MCF 10A (cell line): Measurements from ENCODE around the gene PAX5. TPM values are rescaled to one million over a fixed set of nuclear protein-coding genes. Genes with fewer than 3 reads are reported as not detected.

Experiments
- BruUV-seq: library from RNA; stranded (reverse); fragments of 400-500 nt; replicated peaks from 2 replicates; lab custom pipeline; 2021; lab: Mats Ljungman, UMichigan
- CTCF ChIA-PET: fragments of 300-600 bp; sonication (Branson Sonifier 250); formaldehyde crosslinking; extraction: SDS; loops from one replicate; lab custom pipeline; 2021; ENCODE audit warnings: antibody characterized with exemption, inconsistent platforms; lab: Yijun Ruan, JAX
- POLR2A ChIA-PET: fragments of 300-600, 350-650 bp; sonication (Branson Sonifier 250); formaldehyde crosslinking; extraction: SDS; loops from one replicate; lab custom pipeline; 2020; ENCODE audit warnings: antibody characterized with exemption, inconsistent platforms; lab: Yijun Ruan, JAX
- DNase-seq: peaks from one replicate; pipeline ENCODE4 v3.0.0-alpha.2; 2018; ENCODE audit not compliant: unreplicated experiment
- H3K27ac Mint-ChIP-seq: one replicate; pipeline ENCODE4 v1.8.0; 2022; ENCODE audit warnings: mild to moderate bottlenecking, low read depth, mixed read lengths; ENCODE audit not compliant: unreplicated experiment
- H3K27me3 Mint-ChIP-seq: one replicate; pipeline ENCODE4 v1.8.0; 2022; ENCODE audit warnings: mixed read lengths; ENCODE audit not compliant: insufficient read depth, unreplicated experiment
- H3K36me3 Mint-ChIP-seq: one replicate; pipeline ENCODE4 v1.8.0; 2022; ENCODE audit warnings: mild to moderate bottlenecking, moderate library complexity, mixed read lengths; ENCODE audit not compliant: insufficient read depth, unreplicated experiment
- H3K4me1 Mint-ChIP-seq: one replicate; pipeline ENCODE4 v1.8.0; 2022; ENCODE audit warnings: mixed read lengths; ENCODE audit not compliant: insufficient read depth, unreplicated experiment
- H3K4me3 Mint-ChIP-seq: one replicate; pipeline ENCODE4 v1.8.0; 2022; ENCODE audit warnings: mild to moderate bottlenecking, moderate library complexity, mixed read lengths; ENCODE audit not compliant: unreplicated experiment
- H3K9me3 Mint-ChIP-seq: one replicate; pipeline ENCODE4 v1.8.0; 2022; ENCODE audit warnings: mixed read lengths; ENCODE audit not compliant: unreplicated experiment
- CTCF ChIP-seq: fragments of 200-600 bp; IDR thresholded peaks from one replicate; pipeline ENCODE4 v1.8.0; 2022; ENCODE audit warnings: antibody characterized with exemption, mild to moderate bottlenecking; ENCODE audit not compliant: unreplicated experiment
- intact Hi-C: fragments of 100-400 bp; cut with micrococcal nuclease; formaldehyde crosslinking; loops from 2 replicates; pipeline ENCODE4 v1.14.1; 2022
- total RNA-seq: library from RNA; stranded (reverse); gene quantifications from 2 replicates; pipeline ENCODE4 v1.2.3, GENCODE V29; 2022

PAX5 gene
- total RNA-seq, 1 experiment from 2014 or later = not detected

GRCh38 chr9:37031081-37031480 is 3.0 kb downstream of the PAX5 start:
- Mint-ChIP-seq H3K27me3 (peaks cover 36% of the 10 kb centered on the region), H3K27ac (no peak overlapping the region), H3K9me3 (peaks cover 4% of the 10 kb centered on the region), H3K36me3 (no peaks in the 10 kb centered on the region), H3K4me1 (peaks cover 10% of the 10 kb centered on the region), H3K4me3 (no peak overlapping the region)
- CTCF ChIA-PET = no interaction called here
- intact Hi-C loops = no loop called here
- DNase-seq = no peak
- POLR2A ChIA-PET = no interaction called here
- no peak for TF ChIP-seq CTCF
- BruUV-seq = no TSS peak

DNA sequence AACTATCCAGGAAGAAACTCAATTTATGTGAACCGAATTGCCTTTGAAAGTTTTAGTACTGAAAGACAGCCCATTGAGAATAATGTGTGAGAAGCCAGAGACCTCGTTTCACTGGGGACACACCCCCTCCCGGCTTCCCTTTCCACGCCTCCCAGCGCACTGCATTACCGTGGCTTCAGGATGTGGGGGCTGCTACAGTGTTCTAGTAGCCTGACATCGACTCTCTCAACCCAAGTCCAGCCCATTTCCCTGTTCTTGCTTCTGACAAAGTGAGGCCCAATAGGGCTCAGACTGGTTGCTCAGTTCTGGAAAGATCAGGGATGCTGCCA is 3.5 kb downstream of the PAX5 start:
- peaks cover 10% of the 10 kb centered on the region for H3K4me1 Mint-ChIP-seq
- no peaks in the 10 kb centered on the region for H3K36me3 Mint-ChIP-seq
- intact Hi-C loops = no loop called here
- no peak for TF ChIP-seq CTCF
- H3K27me3 Mint-ChIP-seq = peaks cover 36% of the 10 kb centered on the region
- POLR2A ChIA-PET = no interaction called here
- no peak overlapping the region for H3K4me3 Mint-ChIP-seq
- H3K27ac Mint-ChIP-seq = no peak overlapping the region
- CTCF ChIA-PET = no interaction called here
- no TSS peak for BruUV-seq
- no peak for DNase-seq
- H3K9me3 Mint-ChIP-seq = no peaks in the 10 kb centered on the region

GRCh38 chr9:37029776-37030610 is 4.1 kb downstream of the PAX5 start:
- POLR2A ChIA-PET = no interaction called here
- CTCF ChIA-PET = no interaction called here
- no peak overlapping the region for H3K4me3 Mint-ChIP-seq
- no TSS peak for BruUV-seq
- intact Hi-C loops = no loop called here
- H3K27me3 Mint-ChIP-seq = peaks cover 36% of the 10 kb centered on the region
- no peaks in the 10 kb centered on the region for H3K36me3 Mint-ChIP-seq
- peaks cover 10% of the 10 kb centered on the region for H3K4me1 Mint-ChIP-seq
- H3K27ac Mint-ChIP-seq = no peak overlapping the region
- no peaks in the 10 kb centered on the region for H3K9me3 Mint-ChIP-seq
- DNase-seq = no peak
- TF ChIP-seq CTCF = no peak

- intact Hi-C loops = no loop called here
- no peak for DNase-seq
- Mint-ChIP-seq H3K27ac (no peak overlapping the region), H3K9me3 (no peaks in the 10 kb centered on the region), H3K4me1 (peaks cover 10% of the 10 kb centered on the region), H3K4me3 (no peak overlapping the region), H3K27me3 (peaks cover 39% of the 10 kb centered on the region), H3K36me3 (no peaks in the 10 kb centered on the region)
- ChIA-PET POLR2A (no interaction called here), CTCF (no interaction called here)
- no peak for TF ChIP-seq CTCF
- no TSS peak for BruUV-seq
These were observed 4.7 kb downstream of the PAX5 start for GRCh38 chr9:37029304-37029775.
